NT2/D1 (cell line): ENCODE measurements around the gene PRAMEF2.
"Not testable (repeated sequence)": the region's sequence is repeated elsewhere in the genome, so short reads cannot be mapped to it uniquely, and the experiment has no call there.

Experiments
- YY1 ChIP-seq: IDR thresholded peaks from 2 replicates; pipeline ENCODE4 v1.6.1; 2011; ENCODE audit not compliant: insufficient read length, insufficient read depth
- ZNF274 ChIP-seq: IDR thresholded peaks from 2 replicates; pipeline ENCODE4 v1.6.1; 2011; ENCODE audit warnings: mild to moderate bottlenecking, low read depth, low read length

DNA sequence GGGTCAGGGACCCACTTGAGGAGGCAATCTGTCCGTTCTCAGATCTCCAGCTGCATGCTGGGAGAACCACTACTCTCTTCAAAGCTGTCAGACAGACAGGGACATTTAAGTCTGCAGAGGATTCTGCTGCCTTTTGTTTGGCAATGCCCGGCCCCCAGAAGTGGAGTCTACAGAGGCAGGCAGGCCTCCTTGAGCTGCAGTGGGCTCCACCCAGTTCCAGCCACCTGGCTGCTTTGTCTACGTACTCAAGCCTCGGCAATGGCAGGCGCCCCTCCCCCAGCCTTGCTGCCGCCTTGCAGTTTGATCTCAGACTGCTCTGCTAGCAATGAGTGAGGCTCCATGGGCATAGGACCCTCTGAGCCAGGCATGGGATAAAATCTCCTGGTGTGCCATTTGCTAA lies 37.8 kb upstream of the PRAMEF2 start:
- not testable (repeated sequence) for TF ChIP-seq ZNF274, YY1
